Immature natural killer cell (primary cell): ENCODE data around the gene GBX1. TPM values are rescaled to one million over a fixed set of nuclear protein-coding genes. Genes with fewer than 3 reads are reported as not detected.

ENCODE experiments used
- DNase-seq, 3 donors: peaks; one replicate each; pipeline ENCODE4 v3.0.0; 2022; ENCODE audit warnings: mixed read lengths in 1 of 3
- H3K27ac Mint-ChIP-seq, 6 donors: one replicate each; pipeline ENCODE4 v1.8.0; 2020; ENCODE audit warnings: mixed read lengths in 6 of 6, mild to moderate bottlenecking in 5 of 6, inconsistent platforms in 4 of 6, moderate library complexity in 3 of 6
- H3K27me3 Mint-ChIP-seq, 3 donors: one replicate each; pipeline ENCODE4 v1.8.0; 2020 to 2021; ENCODE audit warnings: low read depth in 3 of 3, mild to moderate bottlenecking in 3 of 3, mixed read lengths in 3 of 3, moderate library complexity in 3 of 3, inconsistent platforms in 1 of 3
- H3K36me3 Mint-ChIP-seq, 3 donors: one replicate each; pipeline ENCODE4 v1.8.0; 2020; ENCODE audit warnings: mixed read lengths in 3 of 3, inconsistent platforms in 2 of 3, mild to moderate bottlenecking in 2 of 3
- H3K4me1 Mint-ChIP-seq, 2 donors: one replicate each; pipeline ENCODE4 v1.8.0; 2020; ENCODE audit warnings: inconsistent platforms in 2 of 2, mild to moderate bottlenecking in 2 of 2, mixed read lengths in 2 of 2, moderate library complexity in 1 of 2
- H3K4me3 Mint-ChIP-seq, 5 donors: one replicate each; pipeline ENCODE4 v1.8.0; 2020; ENCODE audit warnings: mild to moderate bottlenecking in 5 of 5, mixed read lengths in 5 of 5, inconsistent platforms in 3 of 5, moderate library complexity in 3 of 5
- H3K9me3 Mint-ChIP-seq, 6 donors: one replicate each; pipeline ENCODE4 v1.8.0; 2020; ENCODE audit warnings: mild to moderate bottlenecking in 6 of 6, mixed read lengths in 6 of 6, inconsistent platforms in 4 of 6, moderate library complexity in 3 of 6
- polyA plus RNA-seq, 3 donors: library from polyadenylated mRNA; unstranded; fragments of 300-500 nt; fragmentation: Illumina TruSeq; gene quantifications; one replicate each; pipeline ENCODE4 v1.2.3, GENCODE V29; 2021

GBX1 gene
- polyA plus RNA-seq, 3 donors from 2014 or later: not detected

DNA sequence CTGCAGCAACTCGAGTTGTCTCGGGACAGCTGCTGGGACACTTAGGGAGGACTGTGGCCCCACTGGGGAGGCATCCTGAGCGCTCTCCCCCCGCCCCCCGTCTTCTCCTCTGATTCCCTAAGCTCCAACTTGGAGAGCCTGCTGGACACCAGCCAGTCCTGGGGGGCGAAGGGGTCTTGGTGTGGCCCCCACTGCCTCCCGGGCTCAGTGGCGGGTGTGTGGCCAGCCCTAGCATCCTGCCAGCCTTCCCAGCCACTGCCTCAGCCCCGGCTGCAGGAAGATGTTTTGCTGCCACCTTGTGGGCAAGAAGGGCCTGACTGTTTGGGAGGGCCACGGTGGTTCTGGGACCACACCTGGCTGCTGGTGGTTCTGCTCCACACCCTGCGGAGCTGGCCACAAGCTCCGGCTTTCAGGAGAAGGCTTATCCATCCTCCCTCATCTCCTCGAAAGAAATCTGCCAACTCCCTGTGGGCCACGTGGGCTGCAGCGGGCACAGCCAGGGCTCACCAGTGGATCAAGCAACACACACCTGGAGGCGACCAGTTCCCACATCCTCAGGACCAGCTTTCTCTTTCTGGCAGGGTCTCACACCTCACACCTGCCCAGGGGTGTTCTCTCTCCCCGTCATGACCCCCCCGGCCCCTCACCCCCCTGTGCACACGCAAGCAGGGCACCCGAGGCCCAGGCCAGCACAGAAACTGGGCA, 56.4 kb downstream of the GBX1 start:
- DNase-seq: peak; percentile 66 to 71 (median 66)
- peaks cover 0 to 10% of the 10 kb centered on the region in 2 donors for H3K4me1 Mint-ChIP-seq
- no peak overlapping the region for H3K4me3 Mint-ChIP-seq
- no peaks in the 10 kb centered on the region for H3K36me3 Mint-ChIP-seq
- no peaks in the 10 kb centered on the region for H3K9me3 Mint-ChIP-seq
- peaks cover 2 to 6% (median 6%) of the 10 kb centered on the region in 3 donors for H3K27me3 Mint-ChIP-seq
- no peak overlapping the region for H3K27ac Mint-ChIP-seq

DNA sequence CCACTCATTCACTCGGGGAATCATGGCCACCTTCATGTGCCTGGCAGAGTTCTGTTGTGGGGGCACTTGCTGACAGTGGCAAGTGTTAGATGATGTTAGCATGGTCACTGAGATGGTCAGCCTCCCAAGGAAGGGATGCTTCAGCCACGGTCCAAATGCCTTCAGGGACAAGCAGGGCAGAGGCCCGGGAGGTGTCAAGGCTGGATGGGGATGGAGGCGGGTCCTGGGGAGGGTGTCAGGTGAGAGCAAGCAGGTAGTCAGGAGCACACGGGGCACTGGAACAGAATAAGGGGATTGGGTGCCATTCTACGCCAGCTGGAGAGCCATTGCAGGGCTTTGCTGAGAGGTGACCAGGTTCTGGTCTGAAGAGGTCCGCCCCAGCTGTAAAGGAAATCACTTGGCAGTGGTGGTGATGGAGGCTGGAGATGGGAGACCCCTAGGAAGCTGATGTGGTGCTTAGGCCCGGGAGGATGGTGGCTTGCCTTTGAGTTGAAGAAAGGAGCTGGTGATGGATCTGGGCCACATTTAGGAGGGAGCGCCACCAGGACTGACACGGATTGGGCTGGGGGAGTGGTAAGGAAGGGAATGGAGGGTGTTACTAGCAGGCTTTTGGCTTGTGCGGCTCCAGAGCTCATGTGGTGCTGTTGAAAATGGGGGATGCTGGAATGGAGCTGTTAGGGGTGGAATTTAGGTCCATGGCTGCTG, 57.1 kb downstream of the GBX1 start:
- peaks cover 2 to 6% (median 3%) of the 10 kb centered on the region in 3 donors for H3K27me3 Mint-ChIP-seq
- H3K9me3 Mint-ChIP-seq: no peaks in the 10 kb centered on the region
- DNase-seq: no peak
- H3K4me1 Mint-ChIP-seq: peaks cover 0 to 6% of the 10 kb centered on the region in 2 donors
- H3K36me3 Mint-ChIP-seq: no peaks in the 10 kb centered on the region
- no peak overlapping the region for H3K4me3 Mint-ChIP-seq
- H3K27ac Mint-ChIP-seq: peak overlapping the region in 1 of 6 donors; percentile 23

- DNase-seq: no peak
- Mint-ChIP-seq H3K36me3 (peaks cover 0 to 5% (median 0%) of the 10 kb centered on the region in 3 donors), H3K4me3 (no peak overlapping the region), H3K4me1 (peaks cover 0 to 6% of the 10 kb centered on the region in 2 donors), H3K27ac (no peak overlapping the region), H3K9me3 (no peaks in the 10 kb centered on the region), H3K27me3 (peaks cover 2 to 6% (median 3%) of the 10 kb centered on the region in 3 donors)
Observed at GRCh38 chr7:151109094-151110048, 58.1 kb downstream of the GBX1 start.

DNA sequence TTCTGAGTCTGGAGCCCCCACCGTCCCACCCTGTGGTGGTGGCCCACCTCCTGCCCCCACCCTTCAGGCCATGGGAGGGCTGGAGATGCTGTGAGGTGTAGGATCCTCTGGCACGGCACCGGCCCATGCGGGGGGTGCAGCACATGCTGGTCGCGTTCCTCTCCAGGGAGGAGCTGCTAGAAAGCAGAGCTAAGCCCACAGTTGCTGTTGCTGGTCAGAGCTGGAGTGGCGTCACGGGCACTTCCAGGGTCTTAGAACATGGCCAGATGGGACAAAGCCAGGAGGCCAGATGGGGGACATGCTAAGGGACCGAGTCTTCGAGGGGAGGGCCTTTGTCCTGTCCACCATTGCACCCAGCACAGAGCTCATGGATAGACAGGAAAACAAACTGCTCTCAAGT, 59.6 kb downstream of the GBX1 start:
- Mint-ChIP-seq H3K27ac (no peak overlapping the region), H3K36me3 (peaks cover 0 to 5% (median 0%) of the 10 kb centered on the region in 3 donors), H3K27me3 (peaks cover 0 to 4% (median 3%) of the 10 kb centered on the region in 3 donors), H3K9me3 (no peaks in the 10 kb centered on the region), H3K4me3 (no peak overlapping the region), H3K4me1 (peaks cover 0 to 6% of the 10 kb centered on the region in 2 donors)
- no peak for DNase-seq

DNA sequence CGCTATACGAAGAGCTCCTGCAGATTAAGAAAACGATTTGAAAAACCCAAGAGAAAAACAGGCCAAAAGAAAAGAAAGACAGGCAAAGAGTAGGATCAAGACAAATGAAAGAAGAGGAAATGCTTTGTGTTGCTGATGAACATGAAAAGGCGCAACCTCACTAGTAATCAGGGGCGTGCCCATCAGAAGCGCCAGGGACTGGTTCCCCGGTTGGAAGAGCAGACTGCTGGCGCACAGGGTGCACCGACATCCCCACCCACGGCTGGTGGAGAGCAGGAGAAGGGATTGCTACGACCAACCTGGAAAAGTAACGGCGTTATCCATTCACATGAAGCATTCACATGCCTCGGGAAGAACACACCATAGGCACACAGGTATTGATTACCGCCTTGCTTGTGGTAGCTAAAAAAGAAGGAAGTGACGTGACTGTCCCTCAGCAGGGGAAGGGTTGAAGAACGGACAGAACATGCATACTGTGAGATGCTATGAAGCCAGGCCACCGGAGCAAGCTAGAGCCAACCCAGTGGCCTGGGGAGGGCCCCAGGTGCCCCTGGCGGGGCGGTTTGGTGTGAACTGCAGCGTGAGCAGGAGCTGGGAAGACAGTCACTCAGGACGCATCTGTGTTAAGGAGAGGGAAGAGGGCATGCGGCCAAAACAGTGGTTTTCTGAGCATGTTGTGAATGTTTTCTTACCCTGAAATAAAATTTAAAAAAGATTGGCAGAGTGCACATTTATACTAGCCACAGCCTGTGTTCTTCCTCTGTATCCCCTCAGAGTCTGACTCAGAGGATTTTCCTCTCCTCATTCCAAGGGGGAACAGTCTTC, 62.9 kb downstream of the GBX1 start:
- no peak for DNase-seq
- peaks cover 0 to 5% (median 0%) of the 10 kb centered on the region in 3 donors for H3K36me3 Mint-ChIP-seq
- no peak overlapping the region for H3K4me3 Mint-ChIP-seq
- no peaks in the 10 kb centered on the region for H3K4me1 Mint-ChIP-seq
- H3K9me3 Mint-ChIP-seq: no peaks in the 10 kb centered on the region
- H3K27ac Mint-ChIP-seq: peak overlapping the region in 1 of 6 donors; percentile 32
- H3K27me3 Mint-ChIP-seq: peaks cover 0 to 2% (median 0%) of the 10 kb centered on the region in 3 donors

DNA sequence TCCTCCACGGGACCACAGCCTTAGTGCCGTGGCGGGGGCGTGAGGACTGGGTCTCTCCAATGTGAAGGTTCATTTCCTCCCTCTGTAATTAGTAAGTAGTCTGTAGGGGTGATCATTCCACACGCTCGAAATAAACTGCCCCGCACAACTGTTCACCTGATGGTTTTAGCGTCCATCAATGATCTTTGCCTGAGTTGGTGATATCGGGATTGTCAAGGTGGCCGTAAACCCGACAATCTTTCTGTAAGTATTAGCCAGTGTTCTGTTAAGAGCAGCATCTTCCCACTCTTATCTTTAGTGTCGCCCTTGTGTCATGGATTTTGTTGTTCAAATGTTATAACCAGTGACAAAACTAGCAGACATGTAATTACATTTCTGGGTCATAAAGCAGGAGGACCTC, 63.5 kb downstream of the GBX1 start:
- Mint-ChIP-seq H3K27me3 (no peaks in the 10 kb centered on the region), H3K9me3 (no peaks in the 10 kb centered on the region), H3K36me3 (peaks cover 0 to 5% (median 0%) of the 10 kb centered on the region in 3 donors), H3K4me3 (no peak overlapping the region), H3K4me1 (no peaks in the 10 kb centered on the region), H3K27ac (no peak overlapping the region)
- no peak for DNase-seq

- Mint-ChIP-seq H3K4me1 (no peaks in the 10 kb centered on the region), H3K9me3 (no peaks in the 10 kb centered on the region), H3K27me3 (no peaks in the 10 kb centered on the region), H3K4me3 (no peak overlapping the region), H3K36me3 (peaks cover 0 to 5% (median 0%) of the 10 kb centered on the region in 3 donors), H3K27ac (no peak overlapping the region)
- DNase-seq: no peak
Observed at GRCh38 chr7:151102991-151103390, 64.5 kb downstream of the GBX1 start.

DNA sequence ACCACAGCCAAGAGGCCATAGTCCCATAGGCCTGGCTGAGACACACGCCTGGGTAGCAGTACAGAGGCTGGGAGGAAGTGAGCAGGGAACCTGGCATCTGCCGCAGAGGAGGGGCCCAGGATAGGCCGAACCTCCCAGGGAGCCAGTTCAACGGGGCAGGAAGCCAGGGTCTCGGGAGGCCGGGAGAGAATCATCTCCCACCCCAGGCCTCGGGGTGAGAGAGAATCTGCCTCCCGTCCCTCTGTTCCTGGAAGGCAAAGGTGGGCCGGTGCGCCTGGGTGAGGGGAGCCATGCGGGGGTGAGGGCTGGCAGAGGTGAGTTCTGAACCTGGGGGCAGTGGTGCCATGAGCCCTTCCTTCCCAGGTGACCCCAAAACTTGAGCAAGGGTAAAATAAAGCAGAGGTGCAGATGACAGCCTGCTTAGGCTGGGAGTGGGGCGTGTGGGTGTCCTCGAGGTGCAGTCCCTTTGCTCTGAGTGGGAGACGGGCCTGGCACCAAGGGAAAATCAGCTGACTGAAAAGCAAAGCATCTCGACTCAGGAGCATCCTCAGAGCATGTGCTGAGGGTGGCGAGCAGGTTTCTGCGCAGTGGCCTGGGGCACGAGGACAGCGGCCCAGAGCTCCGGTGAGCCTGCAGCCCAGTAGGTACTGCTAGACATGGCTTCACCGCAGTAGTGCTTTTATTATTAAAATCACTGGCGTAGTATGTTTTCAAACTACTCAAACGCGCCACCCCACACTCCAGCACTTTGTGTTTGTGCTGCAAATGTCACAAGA, 65.7 kb downstream of the GBX1 start:
- H3K4me3 Mint-ChIP-seq: no peak overlapping the region
- DNase-seq: no peak
- H3K27ac Mint-ChIP-seq: no peak overlapping the region
- H3K36me3 Mint-ChIP-seq: peaks cover 0 to 5% (median 0%) of the 10 kb centered on the region in 3 donors
- H3K9me3 Mint-ChIP-seq: no peaks in the 10 kb centered on the region
- peaks cover 0 to 1% of the 10 kb centered on the region in 2 donors for H3K4me1 Mint-ChIP-seq
- H3K27me3 Mint-ChIP-seq: no peaks in the 10 kb centered on the region

DNA sequence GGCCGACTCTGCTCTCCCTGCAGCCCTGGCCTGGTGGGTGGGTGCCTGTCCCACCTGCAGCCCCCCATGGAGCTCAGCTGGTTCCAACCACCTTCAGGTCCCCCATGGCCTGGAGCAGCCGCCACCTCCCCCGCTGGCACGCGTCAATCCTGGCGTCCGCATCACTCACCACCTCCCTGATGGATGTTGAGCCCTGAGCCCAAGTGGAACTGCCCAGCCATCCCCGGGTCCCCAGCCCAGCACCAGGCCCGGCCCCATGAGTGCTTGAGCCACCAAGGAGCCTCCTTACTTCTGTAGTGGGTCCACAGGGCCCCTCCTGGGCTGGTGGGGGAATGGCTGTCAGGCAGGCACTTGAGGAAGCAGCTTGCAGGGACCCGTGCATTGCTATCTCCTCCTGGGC, 66.6 kb downstream of the GBX1 start:
- Mint-ChIP-seq H3K27ac (no peak overlapping the region), H3K4me1 (peaks cover 0 to 1% of the 10 kb centered on the region in 2 donors), H3K9me3 (no peaks in the 10 kb centered on the region), H3K36me3 (peaks cover 0 to 5% (median 0%) of the 10 kb centered on the region in 3 donors), H3K27me3 (no peaks in the 10 kb centered on the region), H3K4me3 (no peak overlapping the region)
- no peak for DNase-seq

GRCh38 chr7:151099486-151100211, 67.8 kb downstream of the GBX1 start:
- no peak overlapping the region for H3K4me3 Mint-ChIP-seq
- no peak for DNase-seq
- H3K27ac Mint-ChIP-seq: no peak overlapping the region
- peaks cover 0 to 1% of the 10 kb centered on the region in 2 donors for H3K4me1 Mint-ChIP-seq
- no peaks in the 10 kb centered on the region for H3K9me3 Mint-ChIP-seq
- H3K27me3 Mint-ChIP-seq: no peaks in the 10 kb centered on the region
- H3K36me3 Mint-ChIP-seq: peaks cover 0 to 2% (median 0%) of the 10 kb centered on the region in 3 donors
